HT1080 (cell line): ENCODE results near the gene PRKCA. TPM values are rescaled to one million over a fixed set of nuclear protein-coding genes. Genes with fewer than 3 reads are reported as not detected.

ENCODE experiments used
- DNase-seq: peaks from one replicate; pipeline ENCODE4 v3.0.0-alpha.2; 2015; ENCODE audit warnings: low read depth
- total RNA-seq: library from RNA; depleted of rRNA; stranded (reverse); fragments of >200 nt; shearing (Covaris generic); gene quantifications from 2 replicates; pipeline ENCODE4 v1.2.3, GENCODE V29; 2014

The PRKCA gene
- total RNA-seq, 1 experiment from 2014 or later: 24.1 TPM

DNA sequence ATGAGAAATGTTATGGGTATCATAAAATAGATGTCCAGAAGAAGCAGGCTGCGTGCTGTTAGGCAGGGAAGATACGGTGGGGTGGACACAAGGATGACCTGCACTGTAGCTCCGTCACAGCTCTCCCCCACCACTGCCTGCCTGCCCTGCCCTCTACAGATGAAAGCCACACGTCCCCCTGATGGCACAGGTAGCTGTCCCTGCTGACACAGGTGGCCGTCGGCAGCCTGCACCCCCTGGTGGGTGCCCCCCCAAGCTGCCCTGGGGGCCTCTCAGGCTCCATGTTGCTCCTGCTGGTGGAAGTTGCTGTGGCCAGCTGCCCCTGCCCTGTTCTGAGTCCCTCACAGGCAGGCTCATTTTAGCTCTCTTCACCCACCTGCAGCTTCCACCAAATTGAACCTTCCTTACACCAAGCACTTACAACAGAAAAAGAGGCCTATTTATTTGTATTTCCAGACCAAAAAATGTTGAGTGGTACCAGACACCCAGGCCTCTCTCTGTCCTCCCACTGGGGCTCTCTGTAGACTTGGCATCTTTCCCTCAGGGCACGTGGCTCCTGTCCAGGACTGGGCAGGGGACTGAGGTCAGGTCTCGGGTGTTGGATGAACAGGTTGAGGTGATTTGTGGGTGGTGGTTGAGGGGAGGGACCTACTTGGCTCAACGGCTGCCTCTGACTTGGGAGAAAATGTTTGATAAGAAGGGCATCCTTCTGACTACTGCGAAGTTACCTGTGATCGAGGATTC, 482.4 kb downstream of the PRKCA start:
- DNase-seq: no peak

- no peak for DNase-seq
Observed at GRCh38 chr17:66786107-66786506, 483.7 kb downstream of the PRKCA start.

- no peak for DNase-seq
Observed at GRCh38 chr17:66787914-66788313, 485.5 kb downstream of the PRKCA start.

- no peak for DNase-seq
Observed at GRCh38 chr17:66789093-66789492, 486.7 kb downstream of the PRKCA start.

GRCh38 chr17:66789961-66790437, 487.6 kb downstream of the PRKCA start:
- no peak for DNase-seq

- no peak for DNase-seq
Observed at GRCh38 chr17:66790501-66791061, 488.2 kb downstream of the PRKCA start.

DNA sequence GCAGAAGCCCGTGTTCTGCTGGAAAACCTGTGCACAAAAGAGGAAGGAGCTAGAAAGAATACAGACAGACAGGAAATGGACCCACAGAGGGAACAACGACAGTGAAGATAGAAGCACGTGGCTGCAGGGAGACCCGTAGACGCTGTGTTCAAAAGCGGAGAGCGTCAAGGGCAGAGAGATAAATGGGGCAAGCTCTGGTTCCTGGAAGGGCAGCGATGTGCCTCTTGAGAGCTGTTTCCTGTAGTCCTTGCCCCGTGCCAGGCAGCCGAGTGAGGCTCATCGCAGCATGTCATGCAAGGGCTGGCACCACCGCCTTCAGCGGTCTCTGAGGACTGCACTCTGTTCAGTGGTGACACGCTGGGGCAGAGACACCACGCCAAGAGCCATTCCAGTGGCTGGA, 488.9 kb downstream of the PRKCA start:
- no peak for DNase-seq

- DNase-seq: no peak
Observed at GRCh38 chr17:66793814-66794213, 491.4 kb downstream of the PRKCA start.

DNA sequence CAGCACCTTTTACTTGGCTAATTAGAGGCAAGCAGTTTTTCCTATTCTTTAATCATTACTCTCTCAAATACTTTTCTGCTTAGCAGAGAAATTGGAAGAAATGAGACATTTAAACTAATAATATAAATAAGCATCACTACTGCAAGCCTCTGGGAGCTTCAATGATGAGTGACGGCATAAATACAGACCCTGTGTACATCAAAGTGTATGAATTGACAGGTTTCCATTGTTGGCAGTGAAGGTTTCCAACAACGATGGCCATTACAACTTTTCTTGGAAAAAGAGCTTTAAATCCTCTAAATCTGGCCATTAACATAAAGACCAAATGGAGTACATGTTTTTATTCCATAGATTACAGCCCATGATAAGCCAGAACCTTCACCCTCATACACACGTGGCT, 493.1 kb downstream of the PRKCA start:
- no peak for DNase-seq

- no peak for DNase-seq
Observed at GRCh38 chr17:66799849-66800537, 497.6 kb downstream of the PRKCA start.

DNA sequence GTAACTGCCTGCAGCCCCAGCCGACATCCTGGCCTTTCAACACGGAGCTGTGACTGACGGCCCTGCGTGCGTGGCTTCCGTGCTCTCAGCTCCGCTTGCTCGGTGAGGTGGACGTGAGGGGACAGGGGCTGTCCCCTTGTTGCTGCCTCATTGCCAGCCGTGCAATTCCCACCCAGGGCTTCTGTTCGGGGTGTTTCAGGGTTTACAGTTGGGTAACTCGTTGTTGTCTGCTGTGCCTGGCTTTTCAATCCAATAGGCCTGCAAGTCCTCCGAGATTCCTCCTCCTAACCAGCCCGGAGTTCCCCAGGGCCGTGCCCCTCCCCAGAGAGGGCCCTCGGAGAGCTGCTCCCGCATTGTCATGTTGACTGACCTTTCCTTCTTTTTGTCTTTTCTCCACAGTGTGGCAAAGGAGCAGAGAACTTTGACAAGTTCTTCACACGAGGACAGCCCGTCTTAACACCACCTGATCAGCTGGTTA, 501.1 kb downstream of the PRKCA start:
- no peak for DNase-seq

GRCh38 chr17:66805567-66805966, 503.2 kb downstream of the PRKCA start:
- DNase-seq: no peak

GRCh38 chr17:66807182-66807581, 504.8 kb downstream of the PRKCA start:
- DNase-seq: no peak

GRCh38 chr17:66809408-66809807, 507.0 kb downstream of the PRKCA start:
- no peak for DNase-seq

DNA sequence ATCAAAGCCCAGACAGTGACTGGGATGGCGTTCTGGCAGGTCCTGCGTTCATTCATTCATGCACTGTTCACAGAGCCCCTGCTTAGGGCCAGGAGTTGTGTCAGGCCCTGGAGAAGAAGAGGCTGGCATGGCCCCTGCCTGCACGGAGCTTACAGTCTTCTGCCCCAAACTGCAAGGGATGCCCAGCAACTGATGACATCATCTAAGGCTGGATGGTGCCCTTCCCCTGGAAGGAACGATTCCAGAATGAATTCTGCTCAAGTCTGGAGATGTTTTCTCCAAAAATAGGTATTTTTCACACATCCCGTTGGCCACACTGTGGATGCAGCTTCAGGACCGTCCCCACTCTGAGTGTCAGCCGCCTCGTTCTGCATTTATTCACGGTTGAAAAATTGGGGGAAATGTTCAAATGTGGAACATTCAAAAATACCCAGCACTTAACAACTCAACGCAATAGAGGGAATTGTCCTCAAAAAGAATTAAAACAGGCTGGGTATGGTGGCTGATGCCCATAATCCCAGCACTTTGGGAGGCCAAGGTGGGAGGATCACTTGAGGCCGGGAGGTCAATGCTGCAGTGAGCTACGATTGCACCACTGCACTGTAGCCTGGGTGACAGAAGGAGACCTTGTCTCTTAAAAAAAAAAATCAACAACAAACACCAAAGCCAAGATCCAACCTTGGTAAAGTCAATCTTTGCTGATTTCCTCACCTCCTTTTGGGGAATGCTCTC, 508.7 kb downstream of the PRKCA start:
- DNase-seq: no peak

DNA sequence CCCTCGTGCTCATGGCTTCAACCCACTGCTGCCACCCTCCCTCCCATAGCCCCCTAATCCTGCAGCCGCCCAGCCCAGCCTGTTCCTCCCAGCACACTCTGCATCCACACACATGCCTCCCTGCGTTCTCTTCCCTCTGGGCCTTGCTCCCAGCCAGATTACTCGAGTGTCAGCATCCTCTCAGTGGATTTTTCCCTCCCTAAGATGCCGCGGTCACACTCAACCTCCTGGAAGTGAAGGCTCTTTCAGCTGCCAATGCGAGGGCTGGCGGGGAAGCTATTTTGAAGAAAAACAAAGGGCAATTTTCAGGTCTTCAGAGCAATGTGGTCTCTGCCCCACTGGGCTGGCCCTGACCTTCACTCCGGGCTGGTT, 509.3 kb downstream of the PRKCA start:
- no peak for DNase-seq

- DNase-seq: no peak
Observed at GRCh38 chr17:66812571-66812970, 510.2 kb downstream of the PRKCA start.

DNA sequence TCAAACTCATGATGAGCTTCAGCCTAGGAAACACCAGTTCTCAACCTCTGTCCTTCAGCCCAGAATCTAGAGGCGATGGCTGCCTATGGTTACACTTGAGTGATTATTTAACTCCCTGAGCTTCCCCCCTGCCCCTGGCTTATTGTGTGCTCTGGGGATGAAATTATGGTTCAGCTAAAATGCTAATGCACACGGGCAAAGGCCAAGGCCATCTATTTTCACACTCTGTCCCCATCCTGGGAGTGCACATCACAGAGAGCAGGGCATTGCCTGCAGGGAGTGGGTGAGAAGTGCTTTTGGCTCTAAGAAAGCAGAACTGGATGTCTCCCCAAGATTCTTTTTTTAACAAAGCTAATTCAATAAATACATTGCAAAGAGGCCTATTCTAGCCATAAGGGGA, 510.9 kb downstream of the PRKCA start:
- no peak for DNase-seq

GRCh38 chr17:66814026-66814425, 511.6 kb downstream of the PRKCA start:
- DNase-seq: no peak

DNA sequence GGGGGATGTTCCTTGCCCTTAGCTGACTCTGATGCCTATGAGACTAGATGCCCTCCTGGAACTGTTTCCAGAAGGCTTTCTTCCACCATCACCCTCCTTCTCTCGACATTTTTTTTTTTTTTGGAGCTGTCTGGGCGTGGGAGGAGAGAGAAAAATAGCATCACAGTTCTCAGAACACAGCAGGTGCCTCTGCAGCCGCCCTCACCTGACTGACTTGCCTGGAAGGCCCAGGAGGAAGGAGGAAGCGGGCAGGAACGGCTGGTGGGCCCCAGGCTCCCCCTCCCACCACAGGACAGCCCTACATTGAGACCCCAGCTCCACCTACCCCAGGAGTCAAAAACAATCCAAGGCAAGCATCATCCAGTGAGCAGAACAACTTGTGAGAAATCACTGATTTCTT, 512.2 kb downstream of the PRKCA start:
- no peak for DNase-seq

- no peak for DNase-seq
Observed at GRCh38 chr17:66817750-66818149, 515.3 kb downstream of the PRKCA start.

DNA sequence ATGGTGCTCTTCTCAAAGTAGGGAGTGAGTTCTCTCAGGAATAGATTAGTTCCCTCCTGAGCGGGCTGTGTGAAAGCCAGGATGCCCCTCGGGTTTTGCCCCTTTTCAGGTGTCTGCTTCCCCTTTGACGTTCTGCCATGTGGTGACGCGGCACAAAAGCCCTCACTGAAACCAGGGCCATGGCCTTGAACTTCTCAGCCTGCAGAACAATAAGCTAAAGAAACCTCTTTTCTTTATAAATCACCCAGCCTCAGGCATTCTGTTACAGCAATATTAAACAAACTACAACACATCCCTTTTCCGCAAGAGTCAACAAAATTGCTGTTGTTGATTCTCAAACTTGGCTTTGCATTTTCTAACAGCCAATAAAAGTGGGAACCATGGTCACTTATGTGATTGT, 517.1 kb downstream of the PRKCA start:
- DNase-seq: no peak
